Cerebellar cortex (tissue), 1 donor: Measurements from ENCODE around the gene SYTL3.
"Not testable (repeated sequence)": the region's sequence is repeated elsewhere in the genome, so short reads cannot be mapped to it uniquely, and the experiment has no call there.

Source experiments
- DNase-seq: peaks from one replicate; pipeline ENCODE4 v3.0.0-alpha.2; 2015; ENCODE audit warnings: low spot score

Gene SYTL3

GRCh38 chr6:158773581-158774449 is 124.0 kb downstream of the SYTL3 start:
- no peak for DNase-seq

- no peak for DNase-seq
Observed at GRCh38 chr6:158774717-158775449, 125.0 kb downstream of the SYTL3 start.

- no peak for DNase-seq
Observed at GRCh38 chr6:158775832-158776231, 126.0 kb downstream of the SYTL3 start.

GRCh38 chr6:158776737-158777136 is 126.9 kb downstream of the SYTL3 start:
- DNase-seq: no peak

GRCh38 chr6:158777510-158777909 is 127.7 kb downstream of the SYTL3 start:
- DNase-seq: no peak

- DNase-seq: no peak
Observed at GRCh38 chr6:158778005-158778527, 128.2 kb downstream of the SYTL3 start.

- DNase-seq: no peak
Observed at GRCh38 chr6:158780246-158780884, 130.5 kb downstream of the SYTL3 start.

- DNase-seq: no peak
Observed at GRCh38 chr6:158780988-158781691, 131.3 kb downstream of the SYTL3 start.

GRCh38 chr6:158781692-158782373 is 132.0 kb downstream of the SYTL3 start:
- DNase-seq: no peak

GRCh38 chr6:158782432-158783166 is 132.7 kb downstream of the SYTL3 start:
- no peak for DNase-seq

- no peak for DNase-seq
Observed at GRCh38 chr6:158783167-158783450, 133.3 kb downstream of the SYTL3 start.

GRCh38 chr6:158783851-158784250 is 134.0 kb downstream of the SYTL3 start:
- no peak for DNase-seq

- DNase-seq: no peak
Observed at GRCh38 chr6:158784505-158784904, 134.7 kb downstream of the SYTL3 start.

- DNase-seq: no peak
Observed at GRCh38 chr6:158785036-158785435, 135.2 kb downstream of the SYTL3 start.

GRCh38 chr6:158786645-158787304 is 136.9 kb downstream of the SYTL3 start:
- no peak for DNase-seq

GRCh38 chr6:158787395-158787794 is 137.5 kb downstream of the SYTL3 start:
- no peak for DNase-seq

- no peak for DNase-seq
Observed at GRCh38 chr6:158789115-158789917, 139.5 kb downstream of the SYTL3 start.

- DNase-seq: no peak
Observed at GRCh38 chr6:158791274-158791855, 141.5 kb downstream of the SYTL3 start.

GRCh38 chr6:158792505-158792904 is 142.7 kb downstream of the SYTL3 start:
- not testable (repeated sequence) for DNase-seq
